Upper lobe of left lung (tissue), 6 donors: Measurements from ENCODE around the gene CLEC1A. TPM values are rescaled to one million over a fixed set of nuclear protein-coding genes. Genes with fewer than 3 reads are reported as not detected.

Experiments
- ATAC-seq, 2 donors: fragments of 200-7000 bp; cut with Tn5 transposase; one replicate each; pipeline ENCODE4 v1.9.1; 2022; ENCODE audit warnings: mild to moderate bottlenecking in 2 of 2, moderate library complexity in 2 of 2; ENCODE audit not compliant: low FRiP score in 2 of 2
- DNase-seq, 2 donors: peaks; one replicate each; pipeline ENCODE4 v3.0.0-alpha.2; 2019 to 2020
- H3K27ac ChIP-seq, 4 donors: fragments of 200-600 bp; sonication (generic); one replicate each; pipeline ENCODE4 v1.5.1; 2016 to 2019
- H3K27me3 ChIP-seq, 4 donors: fragments of 200-600 bp; sonication (generic); one replicate each; pipeline ENCODE4 v1.5.1; 2017 to 2019
- H3K36me3 ChIP-seq, 4 donors: fragments of 200-600 bp; sonication (generic); one replicate each; pipeline ENCODE4 v1.5.1; 2016 to 2019
- H3K4me1 ChIP-seq, 4 donors: fragments of 200-600 bp; sonication (generic); one replicate each; pipeline ENCODE4 v1.5.1; 2018 to 2019
- H3K4me3 ChIP-seq, 4 donors: fragments of 200-600 bp; sonication (generic); one replicate each; pipeline ENCODE4 v1.5.1; 2017 to 2019; ENCODE audit warnings: mild to moderate bottlenecking in 2 of 4, moderate library complexity in 1 of 4
- H3K9me3 ChIP-seq, 4 donors: fragments of 200-600 bp; sonication (generic); one replicate each; pipeline ENCODE4 v1.5.1; 2018 to 2019
- CTCF ChIP-seq, 6 experiments: fragments of 450-650 bp in 4 of 6; fragments of 200-600 bp in 2 of 6; sonication (generic) in 2 of 6; IDR thresholded peaks; one replicate each; pipeline ENCODE4 v1.5.1; 2016 to 2019; ENCODE audit warnings: antibody characterized with exemption in 6 of 6
- EP300 ChIP-seq, 4 donors: sonication (generic); formaldehyde crosslinking; IDR thresholded peaks; one replicate each; pipeline ENCODE4 v1.5.1; 2017; ENCODE audit warnings: antibody characterized with exemption in 4 of 4, control low read depth in 2 of 4
- POLR2A ChIP-seq, 4 donors: fragments of 450-650 bp; IDR thresholded peaks; one replicate each; pipeline ENCODE4 v1.5.1; 2016 to 2017; ENCODE audit warnings: antibody characterized with exemption in 4 of 4, mild to moderate bottlenecking in 2 of 4
- POLR2AphosphoS5 ChIP-seq, 2 donors: sonication (generic); formaldehyde crosslinking; IDR thresholded peaks; one replicate each; pipeline ENCODE4 v1.5.1; 2017; ENCODE audit warnings: antibody characterized with exemption in 2 of 2
- WGBS, 2 donors: methylation state at CpG; one replicate each; pipeline ENCODE4 v1.1.5; 2017 to 2018; 5-methylcytosine and 5-hydroxymethylcytosine counted together
- total RNA-seq, 6 donors: library from RNA; depleted of rRNA in 4 of 6; stranded (reverse); fragments of >200 nt in 4 of 6; gene quantifications; one replicate each; pipeline versions ENCODE4 v1.1.0 to v1.2.1, GENCODE V29; 2016 to 2021
- donor health status: DM: no; HTN: no; CAD: no; lungs with moderate emphysema.
- donor health status: DM: no; HTN: yes; CAD: no; lungs with severe emphysema.

CLEC1A gene
- total RNA-seq, 6 donors from 2014 or later: 3.9 to 13.0 (median 6.3) TPM

- WGBS, 2 donors: 89 to 98% methylated on average over 5 of the region's 5 CpGs
- TF ChIP-seq POLR2AphosphoS5 (IDR thresholded peaks at IDR 0.05): no peak
- TF ChIP-seq EP300 (IDR thresholded peaks at IDR 0.05): no peak
- TF ChIP-seq CTCF (IDR thresholded peaks at IDR 0.05): no peak
- no peak for TF ChIP-seq POLR2A (IDR thresholded peaks at IDR 0.05)
- H3K4me1 ChIP-seq: peaks cover 0 to 18% (median 1%) of the 10 kb centered on the region in 4 donors
- peaks cover 0 to 12% (median 0%) of the 10 kb centered on the region in 4 donors for H3K36me3 ChIP-seq
- H3K27ac ChIP-seq: no peak overlapping the region
- no peak for DNase-seq
- H3K9me3 ChIP-seq: no peaks in the 10 kb centered on the region
- H3K4me3 ChIP-seq: no peak overlapping the region
- no peak for ATAC-seq
- H3K27me3 ChIP-seq: no peaks in the 10 kb centered on the region
Observed at GRCh38 chr12:10073261-10073660, 25.5 kb downstream of the CLEC1A start.

GRCh38 chr12:10072131-10072530 is 26.7 kb downstream of the CLEC1A start:
- ATAC-seq (no peak), DNase-seq (no peak)
- H3K9me3 ChIP-seq: no peaks in the 10 kb centered on the region
- WGBS, 2 donors: 93 to 98% methylated on average over 2 of the region's 2 CpGs
- peaks cover 1 to 23% (median 4%) of the 10 kb centered on the region in 4 donors for H3K4me1 ChIP-seq
- H3K4me3 ChIP-seq: no peak overlapping the region
- TF ChIP-seq POLR2AphosphoS5 (IDR thresholded peaks at IDR 0.05) (no peak), CTCF (IDR thresholded peaks at IDR 0.05) (no peak), POLR2A (IDR thresholded peaks at IDR 0.05) (no peak), EP300 (IDR thresholded peaks at IDR 0.05) (no peak)
- no peaks in the 10 kb centered on the region for H3K27me3 ChIP-seq
- peaks cover 0 to 9% (median 0%) of the 10 kb centered on the region in 4 donors for H3K36me3 ChIP-seq
- peak overlapping the region in 1 of 4 donors; percentile 30 for H3K27ac ChIP-seq

- ATAC-seq (no peak), DNase-seq (no peak)
- TF ChIP-seq POLR2AphosphoS5 (IDR thresholded peaks at IDR 0.05): no peak
- no peak for TF ChIP-seq EP300 (IDR thresholded peaks at IDR 0.05)
- TF ChIP-seq POLR2A (IDR thresholded peaks at IDR 0.05): no peak
- no peak for TF ChIP-seq CTCF (IDR thresholded peaks at IDR 0.05)
- peaks cover 3 to 23% (median 7%) of the 10 kb centered on the region in 4 donors for H3K4me1 ChIP-seq
- WGBS, 2 donors: 90 to 94% methylated on average over 4 of the region's 4 CpGs
- no peaks in the 10 kb centered on the region for H3K27me3 ChIP-seq
- peak overlapping the region in 2 of 4 donors; percentile 77 to 87 for H3K27ac ChIP-seq
- H3K4me3 ChIP-seq: no peak overlapping the region
- H3K36me3 ChIP-seq: peaks cover 0 to 9% (median 0%) of the 10 kb centered on the region in 4 donors
- H3K9me3 ChIP-seq: no peaks in the 10 kb centered on the region
Observed at GRCh38 chr12:10070380-10070779, 28.4 kb downstream of the CLEC1A start.

GRCh38 chr12:10069976-10070375 is 28.8 kb downstream of the CLEC1A start:
- Histone ChIP-seq H3K36me3 (peaks cover 0 to 9% (median 0%) of the 10 kb centered on the region in 4 donors), H3K4me3 (no peak overlapping the region), H3K4me1 (peaks cover 3 to 23% (median 7%) of the 10 kb centered on the region in 4 donors), H3K27me3 (no peaks in the 10 kb centered on the region), H3K9me3 (no peaks in the 10 kb centered on the region), H3K27ac (peak overlapping the region; percentile 55 to 87 (median 74))
- no peak for TF ChIP-seq POLR2AphosphoS5 (IDR thresholded peaks at IDR 0.05)
- TF ChIP-seq CTCF (IDR thresholded peaks at IDR 0.05): no peak
- DNase-seq: no peak
- WGBS, 2 donors: 20 to 22% methylated on average over 3 of the region's 3 CpGs
- no peak for ATAC-seq

- Histone ChIP-seq H3K36me3 (peaks cover 0 to 9% (median 0%) of the 10 kb centered on the region in 4 donors), H3K27me3 (no peaks in the 10 kb centered on the region), H3K4me1 (peaks cover 3 to 23% (median 7%) of the 10 kb centered on the region in 4 donors), H3K9me3 (no peaks in the 10 kb centered on the region), H3K4me3 (no peak overlapping the region), H3K27ac (peak overlapping the region; percentile 55 to 87 (median 74))
- TF ChIP-seq POLR2A (IDR thresholded peaks at IDR 0.05) (no peak), POLR2AphosphoS5 (IDR thresholded peaks at IDR 0.05) (no peak), CTCF (IDR thresholded peaks at IDR 0.05) (no peak), EP300 (IDR thresholded peaks at IDR 0.05) (no peak)
- ATAC-seq (peak in 1 of 2 donors; percentile 77), DNase-seq (peak in 1 of 2 donors; percentile 29)
- 39 to 42% methylated on average over 4 of the region's 4 CpGs for WGBS, 2 donors
Observed at GRCh38 chr12:10069099-10069498, 29.7 kb downstream of the CLEC1A start.
